Coronary artery (tissue), 2 donors: ENCODE results near the gene TCN1.

Source experiments
- DNase-seq: peaks from one replicate; pipeline ENCODE4 v3.0.0-alpha.2; 2017; ENCODE audit warnings: low spot score
- H3K27ac ChIP-seq, 2 donors: fragments of 200-600 bp; sonication (generic); one replicate each; pipeline ENCODE4 v1.5.1; 2016 to 2019
- H3K4me3 ChIP-seq: fragments of 200-600 bp; sonication (generic); 2 replicates; pipeline ENCODE4 v1.5.1; 2016; ENCODE audit warnings: mild to moderate bottlenecking, moderate library complexity
- CTCF ChIP-seq: fragments of 200-600 bp; sonication (generic); IDR thresholded peaks from one replicate; pipeline ENCODE4 v1.5.1; 2019; ENCODE audit warnings: antibody characterized with exemption

The TCN1 gene

DNA sequence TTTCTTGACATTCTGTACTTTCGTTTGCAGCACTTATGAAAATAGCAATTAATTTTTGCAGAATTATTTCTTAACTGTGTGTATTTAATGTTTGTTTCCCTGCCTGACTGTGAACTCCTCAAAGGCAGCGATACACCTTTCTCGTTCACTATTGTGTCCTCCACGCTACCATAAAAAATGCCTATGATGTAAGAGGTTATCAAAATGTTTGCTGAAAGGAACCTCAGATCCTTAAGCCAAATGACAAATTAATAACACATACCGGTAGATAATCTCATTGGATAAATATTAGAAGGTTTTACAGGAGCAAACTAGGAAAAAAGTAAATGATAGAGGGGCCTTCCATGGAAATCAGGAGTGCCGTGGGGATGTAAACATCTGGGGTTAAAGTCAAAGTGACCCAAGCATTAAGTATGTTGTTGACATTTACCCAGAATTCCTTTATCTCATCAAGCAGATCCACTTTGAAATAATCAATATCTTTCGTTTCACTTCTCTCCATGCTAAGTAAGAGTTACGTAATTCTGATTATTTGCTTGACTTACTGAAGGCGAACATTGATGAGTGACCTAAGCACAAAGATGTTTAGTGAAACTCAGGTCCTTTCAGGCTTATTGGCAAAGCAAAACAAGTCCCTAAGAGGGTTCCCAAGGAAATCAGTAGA lies 9.7 kb upstream of the TCN1 start:
- Histone ChIP-seq H3K4me3 (no peak overlapping the region), H3K27ac (no peak overlapping the region)
- TF ChIP-seq CTCF = no peak
- no peak for DNase-seq

DNA sequence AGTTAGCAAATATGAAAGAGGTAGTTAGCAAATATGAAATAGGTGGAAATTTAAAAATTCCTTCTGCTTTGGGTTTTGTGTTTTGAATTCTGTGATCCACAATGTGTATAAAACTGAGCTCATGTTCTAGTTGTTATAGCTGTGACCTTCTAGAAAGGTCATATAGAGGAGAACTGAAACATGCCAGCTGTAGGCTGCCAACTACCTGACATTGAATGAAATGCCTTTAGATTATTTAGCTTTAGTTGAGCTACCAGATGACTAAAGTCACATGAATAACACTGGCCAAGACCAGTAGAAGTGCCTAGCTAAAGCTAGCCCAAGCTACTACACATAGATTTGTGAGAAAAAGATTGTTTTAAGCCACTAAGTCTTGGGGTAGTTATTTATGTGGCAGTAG lies 5.8 kb upstream of the TCN1 start:
- TF ChIP-seq CTCF = no peak
- H3K4me3 ChIP-seq = no peak overlapping the region
- DNase-seq = no peak
- no peak overlapping the region for H3K27ac ChIP-seq

DNA sequence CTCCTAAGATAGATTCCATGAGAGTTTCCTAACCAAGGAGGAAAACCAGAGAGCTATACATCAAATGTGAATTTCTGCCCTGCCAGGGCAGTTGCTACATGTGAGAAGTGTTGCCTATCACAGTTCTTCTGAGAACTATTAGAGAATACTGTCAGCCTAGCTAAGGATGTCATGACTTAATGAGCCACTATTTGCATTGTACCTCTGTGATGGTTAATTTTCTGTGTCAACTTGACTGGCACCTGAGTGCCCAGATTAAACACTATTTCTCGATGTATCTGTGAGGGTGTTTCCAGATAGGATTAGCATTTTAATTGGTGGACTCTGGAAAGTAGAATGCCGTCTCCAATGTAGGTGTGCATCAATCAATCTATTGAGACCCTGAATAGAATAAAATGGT lies 1.7 kb upstream of the TCN1 start:
- Histone ChIP-seq H3K27ac (no peak overlapping the region), H3K4me3 (no peak overlapping the region)
- DNase-seq = no peak
- no peak for TF ChIP-seq CTCF

DNA sequence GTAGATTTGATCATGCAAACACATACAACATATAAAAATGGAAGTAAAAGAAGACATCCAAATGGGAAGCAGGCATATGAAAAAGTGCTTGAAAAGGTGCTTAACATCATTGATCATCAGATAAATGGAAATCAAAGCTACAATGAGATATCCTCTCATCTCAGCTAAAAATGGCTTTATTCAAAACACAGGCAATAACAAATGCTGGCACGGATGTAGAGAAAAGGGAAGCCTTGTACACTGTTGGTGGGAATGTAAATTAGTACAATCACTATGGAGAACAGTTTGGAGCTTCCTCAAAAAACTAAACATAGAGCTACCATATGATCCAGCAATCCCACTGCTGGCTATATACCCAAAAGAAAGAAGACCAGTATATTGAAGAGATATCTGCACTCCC lies 549 bp upstream of the TCN1 start:
- H3K4me3 ChIP-seq = no peak overlapping the region
- no peak for TF ChIP-seq CTCF
- H3K27ac ChIP-seq = no peak overlapping the region
- DNase-seq = no peak

DNA sequence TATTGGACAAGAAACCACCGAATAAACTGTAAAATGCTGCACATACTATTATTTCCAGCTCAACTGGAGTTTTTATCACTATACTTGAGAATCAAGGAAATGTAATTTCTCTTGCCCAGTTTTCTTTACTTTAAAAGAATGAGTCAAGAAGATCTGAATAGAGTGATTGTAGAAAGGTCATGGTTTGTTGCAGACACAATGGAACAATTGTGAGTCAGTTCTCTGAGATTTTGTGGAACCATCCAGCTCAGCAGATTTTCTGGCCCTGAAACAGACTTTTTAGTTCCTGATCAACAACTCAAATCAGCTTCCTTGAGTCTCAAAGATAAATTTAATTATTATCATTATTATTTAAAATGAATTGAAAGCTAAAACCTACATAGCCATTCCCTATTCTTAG lies 1.3 kb downstream of the TCN1 start:
- Histone ChIP-seq H3K4me3 (no peak overlapping the region), H3K27ac (no peak overlapping the region)
- DNase-seq = no peak
- no peak for TF ChIP-seq CTCF

- TF ChIP-seq CTCF = no peak
- DNase-seq = no peak
- Histone ChIP-seq H3K4me3 (no peak overlapping the region), H3K27ac (no peak overlapping the region)
Observed at GRCh38 chr11:59862252-59862651, 4.0 kb downstream of the TCN1 start.

DNA sequence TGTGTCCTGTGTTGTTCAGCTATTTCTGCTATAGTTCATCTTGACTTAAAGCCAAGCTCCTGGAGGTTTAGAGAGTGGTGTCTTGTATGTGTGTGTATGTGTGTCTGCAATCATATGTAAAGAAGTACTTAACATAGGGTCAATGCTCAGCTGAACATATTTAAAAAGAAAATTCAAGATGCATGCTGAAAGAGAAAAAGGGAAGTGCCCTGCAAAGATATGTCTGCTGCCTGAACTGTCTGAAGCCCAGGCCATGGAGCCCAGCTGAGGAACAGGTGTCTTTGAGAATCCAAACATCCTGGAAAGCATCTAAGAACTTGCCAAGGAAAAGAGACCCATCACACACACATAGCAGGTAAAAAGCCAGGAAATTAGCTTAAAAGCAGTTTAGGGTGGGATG lies 6.6 kb downstream of the TCN1 start:
- no peak for DNase-seq
- no peak for TF ChIP-seq CTCF
- Histone ChIP-seq H3K4me3 (no peak overlapping the region), H3K27ac (no peak overlapping the region)
